Measurements from ENCODE around the gene PTP4A1. TPM values are rescaled to one million over a fixed set of nuclear protein-coding genes. Genes with fewer than 3 reads are reported as not detected.

The PTP4A1 gene
- total RNA-seq, 1 experiment from 2014 or later = 123 TPM

GRCh38 chr6:63592886-63593285 lies 20.6 kb downstream of the PTP4A1 start:
- Histone ChIP-seq H3K9me3 (ENCODE audit: control insufficient read depth in 1 of 2, insufficient read depth in 1 of 2, low read depth in 1 of 2, low read length in 2 of 2) (no peaks in the 10 kb centered on the region), H3K4me3 (replicated peaks in 1 of 2; ENCODE audit: low read depth in 1 of 2, low read length in 2 of 2) (no peak overlapping the region), H3K4me1 (ENCODE audit: control insufficient read depth in 1 of 2, insufficient read depth in 2 of 2, low read length in 2 of 2) (no peaks in the 10 kb centered on the region), H3K27me3 (ENCODE audit: insufficient read depth, low read length) (no peaks in the 10 kb centered on the region), H2AFZ (ENCODE audit: low read depth, low read length, poor library complexity, severe bottlenecking) (no peak overlapping the region), H3K36me3 (ENCODE audit: control insufficient read depth in 1 of 2, insufficient read depth in 2 of 2, low read length in 2 of 2) (no peaks in the 10 kb centered on the region), H3K4me2 (ENCODE audit: low read length) (no peak overlapping the region), H3K27ac (ENCODE audit: low read depth, low read length) (no peak overlapping the region), H3K9ac (ENCODE audit: low read length) (no peak overlapping the region), H4K20me1 (ENCODE audit: insufficient read depth) (no peaks in the 10 kb centered on the region), H3K79me2 (ENCODE audit: insufficient read depth, low read length) (no peaks in the 10 kb centered on the region), H3K9me2 (ENCODE audit: insufficient read depth) (no peaks in the 10 kb centered on the region)
- DNase-seq (ENCODE audit: low read depth, low spot score) (no peak), ATAC-seq (no peak)
- ChIA-PET RAD21 (ENCODE audit: low non-redundant PET in 1 of 2, low total read pairs in 2 of 2, uncharacterized antibody in 2 of 2, unreplicated experiment in 2 of 2) (no interaction called here), POLR2A (interaction anchor here (0.6 kb wide), 1 partner anchor 173 kb away, joined by 5 read pairs; no protein-coding TSS in a partner anchor), CTCF (no interaction called here)
- intact Hi-C loops (cut with micrococcal nuclease) = no loop called here
- no TSS peak for BruUV-seq (replicated peaks)
- TF ChIP-seq ATF3 (IDR thresholded peaks at IDR 0.05) (no peak), RAD21 (IDR thresholded peaks at IDR 0.05; ENCODE audit: low read depth) (no peak), REST (IDR thresholded peaks at IDR 0.05; ENCODE audit: low read depth) (no peak), EZH2phosphoT487 (IDR thresholded peaks at IDR 0.05; ENCODE audit: borderline replicate concordance) (no peak), CBX3 (IDR thresholded peaks at IDR 0.05; ENCODE audit: low read depth) (no peak), FOSL1 (IDR thresholded peaks at IDR 0.05; ENCODE audit: low read depth) (no peak), SIN3A (IDR thresholded peaks at IDR 0.05; ENCODE audit: low read depth) (no peak), SRF (IDR thresholded peaks at IDR 0.05; ENCODE audit: low read depth) (no peak), ZFX (IDR thresholded peaks at IDR 0.05) (no peak), TCF7L2 (IDR thresholded peaks at IDR 0.05; ENCODE audit: borderline replicate concordance, extremely low read depth, insufficient read depth, insufficient read length) (no peak), SP1 (IDR thresholded peaks at IDR 0.05; ENCODE audit: low read depth) (no peak), CEBPB (IDR thresholded peaks at IDR 0.05; ENCODE audit: low read depth) (no peak), JUND (IDR thresholded peaks at IDR 0.05) (no peak), POLR2A (IDR thresholded peaks at IDR 0.05; ENCODE audit: borderline replicate concordance, extremely low read depth, insufficient read depth, insufficient read length) (no peak)
- TF ChIP-seq, protein P1, sequence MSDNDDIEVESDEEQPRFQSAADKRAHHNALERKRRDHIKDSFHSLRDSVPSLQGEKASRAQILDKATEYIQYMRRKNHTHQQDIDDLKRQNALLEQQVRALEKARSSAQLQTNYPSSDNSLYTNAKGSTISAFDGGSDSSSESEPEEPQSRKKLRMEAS (IDR thresholded peaks at IDR 0.05) = no peak
